GM18858 (cell line): ENCODE results near the gene SCMH1.
"Not testable (repeated sequence)": the region's sequence is repeated elsewhere in the genome, so short reads cannot be mapped to it uniquely, and the experiment has no call there.

Experiments
- ATAC-seq: cut with Tn5 transposase; IDR thresholded peaks from one replicate; pipeline ENCODE4 v1.9.1; 2021; ENCODE audit not compliant: unreplicated experiment

Gene SCMH1

GRCh38 chr1:41158147-41158875 lies 83.8 kb downstream of the SCMH1 start:
- ATAC-seq = no peak

GRCh38 chr1:41155105-41155504 lies 87.0 kb downstream of the SCMH1 start:
- ATAC-seq = no peak

GRCh38 chr1:41153750-41154274 lies 88.3 kb downstream of the SCMH1 start:
- ATAC-seq = no peak

GRCh38 chr1:41152622-41153044 lies 89.5 kb downstream of the SCMH1 start:
- ATAC-seq = no peak

GRCh38 chr1:41151846-41152245 lies 90.3 kb downstream of the SCMH1 start:
- ATAC-seq = no peak

GRCh38 chr1:41149570-41149969 lies 92.5 kb downstream of the SCMH1 start:
- ATAC-seq = no peak

GRCh38 chr1:41144285-41144684 lies 97.8 kb downstream of the SCMH1 start:
- ATAC-seq = no peak

- ATAC-seq = no peak
These were observed 103.6 kb downstream of the SCMH1 start for GRCh38 chr1:41138549-41138948.

GRCh38 chr1:41135196-41135947 lies 106.7 kb downstream of the SCMH1 start:
- ATAC-seq = no peak

- ATAC-seq = not testable (repeated sequence)
These were observed 107.8 kb downstream of the SCMH1 start for GRCh38 chr1:41134325-41134724.

- no peak for ATAC-seq
These were observed 119.1 kb downstream of the SCMH1 start for GRCh38 chr1:41122851-41123518.

- no peak for ATAC-seq
These were observed 120.0 kb downstream of the SCMH1 start for GRCh38 chr1:41122148-41122547.

GRCh38 chr1:41118645-41119044 lies 123.5 kb downstream of the SCMH1 start:
- no peak for ATAC-seq

GRCh38 chr1:41117241-41117640 lies 124.9 kb downstream of the SCMH1 start:
- ATAC-seq = not testable (repeated sequence)

- no peak for ATAC-seq
These were observed 131.4 kb downstream of the SCMH1 start for GRCh38 chr1:41110736-41111135.

- no peak for ATAC-seq
These were observed 131.8 kb downstream of the SCMH1 start for GRCh38 chr1:41110286-41110685.

GRCh38 chr1:41109310-41110197 lies 132.6 kb downstream of the SCMH1 start:
- no peak for ATAC-seq

- ATAC-seq = no peak
These were observed 133.3 kb downstream of the SCMH1 start for GRCh38 chr1:41108696-41109275.

GRCh38 chr1:41103766-41104165 lies 138.3 kb downstream of the SCMH1 start:
- ATAC-seq = no peak

GRCh38 chr1:41102653-41103052 lies 139.5 kb downstream of the SCMH1 start:
- no peak for ATAC-seq
